ENCODE measurements around the gene CAPN2. TPM values are rescaled to one million over a fixed set of nuclear protein-coding genes. Genes with fewer than 3 reads are reported as not detected.
A peak's percentile ranks its signal among the peaks of the same experiment; 100 is the strongest.

CAPN2 gene
- total RNA-seq, 1 donor from 2014 or later = 431 TPM

- DNase-seq (ENCODE audit: low spot score) = no peak
Measured at GRCh38 chr1:223758734-223759133, 46.4 kb downstream of the CAPN2 start.

GRCh38 chr1:223759273-223759672 is 46.9 kb downstream of the CAPN2 start:
- DNase-seq (ENCODE audit: low spot score) = no peak

DNA sequence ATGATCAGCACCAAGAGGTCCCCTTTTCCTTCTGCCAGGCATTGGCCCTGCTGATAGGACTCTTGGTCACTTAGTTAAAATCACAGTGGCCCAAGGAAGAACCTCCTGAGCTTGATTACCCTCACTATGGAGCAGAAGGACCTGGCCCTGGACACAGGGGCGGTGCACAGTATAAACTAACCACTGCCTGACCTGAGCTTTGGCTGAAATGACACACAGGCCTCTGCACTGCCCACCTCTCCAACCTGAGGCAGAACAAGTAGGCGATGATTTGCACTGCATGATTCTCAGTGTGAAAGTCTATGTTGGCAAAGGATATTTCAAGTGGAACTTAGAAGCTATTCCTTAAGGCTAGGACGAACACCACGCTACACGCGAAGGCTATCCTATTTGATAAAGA is 48.5 kb downstream of the CAPN2 start:
- no peak for DNase-seq (ENCODE audit: low spot score)

DNA sequence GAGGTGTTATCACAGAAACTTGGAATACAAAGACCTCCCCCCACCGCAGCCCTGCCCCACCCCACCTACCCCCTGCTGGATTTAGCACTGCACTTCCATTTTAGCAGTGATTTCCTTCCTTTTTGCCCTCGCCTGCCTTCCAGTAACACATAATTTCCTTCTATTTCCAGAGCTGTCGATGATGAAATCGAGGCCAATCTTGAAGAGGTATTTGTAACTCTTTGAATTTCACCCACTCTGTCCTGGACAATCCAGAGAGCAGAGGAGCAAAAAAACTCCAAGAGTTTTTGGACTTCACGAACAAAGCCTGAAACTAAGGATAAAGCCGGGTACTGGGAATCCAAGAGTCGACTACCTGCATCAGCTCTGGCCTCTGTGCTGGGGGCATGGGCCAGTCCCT is 49.1 kb downstream of the CAPN2 start:
- no peak for DNase-seq (ENCODE audit: low spot score)

DNA sequence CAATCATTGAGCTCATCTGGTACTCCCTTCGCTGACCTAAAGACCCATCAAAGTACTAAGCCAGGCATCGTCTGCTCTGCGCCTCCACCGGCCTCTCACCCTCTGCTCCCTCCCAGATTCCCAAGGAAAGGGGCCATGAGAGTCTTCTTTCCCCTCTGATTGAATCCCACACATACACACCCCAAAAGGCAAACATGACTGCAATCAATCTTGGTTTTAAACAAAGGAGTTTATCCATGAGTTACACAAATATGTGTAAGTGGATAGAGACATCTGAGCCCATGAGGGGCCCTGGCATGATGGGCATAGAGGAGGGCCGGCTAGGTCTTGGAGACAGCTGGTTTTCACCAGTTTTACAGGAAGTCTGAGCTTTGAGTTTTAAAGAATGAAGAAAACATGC is 50.9 kb downstream of the CAPN2 start:
- no peak for DNase-seq (ENCODE audit: low spot score)

DNA sequence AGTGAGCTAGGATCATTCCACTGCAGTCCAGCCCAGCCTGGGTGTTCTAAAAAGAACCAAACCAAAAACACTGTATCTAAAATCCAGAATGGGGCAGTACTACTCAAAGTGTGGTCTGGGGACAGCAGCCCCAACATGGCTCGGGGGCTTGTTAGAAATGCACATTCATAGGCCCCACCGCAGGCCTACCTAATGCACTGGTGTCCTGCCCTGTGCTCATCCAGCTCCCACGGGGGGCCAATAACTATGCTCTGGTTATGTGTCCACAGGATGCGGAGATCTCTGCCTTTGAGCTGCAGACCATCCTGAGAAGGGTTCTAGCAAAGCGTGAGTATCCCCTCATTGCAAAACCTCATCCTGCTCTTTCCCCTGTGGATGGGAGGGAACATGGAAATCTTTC is 51.5 kb downstream of the CAPN2 start:
- DNase-seq (ENCODE audit: low spot score) = no peak

DNA sequence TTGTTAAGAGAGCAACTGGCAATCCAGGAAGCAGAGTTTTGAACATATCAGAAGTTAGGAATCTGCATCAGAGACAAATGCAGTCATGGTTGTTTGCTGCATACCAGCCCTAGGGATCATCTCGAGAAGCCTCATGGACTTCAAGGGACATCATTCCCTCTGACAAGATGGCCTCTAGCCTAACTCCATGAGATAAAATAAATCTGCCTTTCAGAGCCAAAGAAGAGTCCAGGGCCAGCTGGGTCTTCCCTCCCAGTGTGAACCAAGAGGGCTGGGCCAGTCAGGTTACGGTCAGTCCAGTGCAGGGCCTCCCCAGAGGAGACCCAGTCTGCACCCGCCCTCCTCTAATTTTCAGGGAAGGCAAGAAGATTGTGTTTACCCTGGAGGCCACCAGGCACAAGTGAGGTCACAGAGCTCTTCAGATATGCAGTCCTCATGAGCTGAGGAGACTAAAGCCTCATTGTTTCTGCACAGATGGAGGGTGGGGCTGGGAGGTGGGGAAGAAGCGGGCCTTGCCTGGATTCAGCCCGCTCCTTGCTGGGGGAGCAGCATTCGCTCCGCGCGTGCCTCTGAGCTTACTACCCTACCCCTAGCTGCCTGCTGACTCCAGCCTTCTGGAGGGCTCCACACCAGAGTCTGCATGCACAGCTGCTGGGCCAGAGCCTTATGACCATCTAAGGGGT is 52.8 kb downstream of the CAPN2 start:
- peak; percentile 70 for DNase-seq (ENCODE audit: low spot score)

DNA sequence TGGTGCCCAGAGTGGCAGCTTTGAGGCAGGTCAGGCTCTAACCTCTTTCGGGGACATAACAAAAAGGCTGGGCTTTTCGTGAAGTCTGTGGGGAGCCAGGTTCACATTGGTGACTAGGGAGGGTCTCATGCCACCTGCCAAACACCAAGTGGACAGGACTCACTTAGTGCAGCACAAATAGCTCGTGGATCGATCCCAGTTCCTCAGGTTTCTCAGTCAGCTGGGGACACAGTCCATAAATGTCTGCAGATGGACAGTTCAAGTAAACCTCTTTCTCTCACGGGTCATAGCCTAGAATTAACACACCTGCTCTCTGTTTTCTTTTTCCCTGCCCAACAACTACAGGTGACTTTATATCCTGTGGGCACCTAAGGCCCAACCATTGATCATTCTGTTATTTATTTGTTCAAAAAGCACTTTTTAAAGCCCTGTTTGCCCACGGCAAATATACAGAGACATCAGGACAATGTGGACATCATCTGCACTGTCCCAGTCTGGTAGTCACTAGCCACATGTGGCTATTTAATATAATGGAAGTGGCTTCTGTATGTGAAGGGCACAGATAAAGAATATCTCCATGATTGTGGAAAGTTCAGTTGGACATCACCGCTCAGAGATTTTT is 53.5 kb downstream of the CAPN2 start:
- no peak for DNase-seq (ENCODE audit: low spot score)

GRCh38 chr1:223770621-223771315 is 58.4 kb downstream of the CAPN2 start:
- no peak for DNase-seq (ENCODE audit: low spot score)

GRCh38 chr1:223771469-223771813 is 59.1 kb downstream of the CAPN2 start:
- DNase-seq (ENCODE audit: low spot score) = no peak

DNA sequence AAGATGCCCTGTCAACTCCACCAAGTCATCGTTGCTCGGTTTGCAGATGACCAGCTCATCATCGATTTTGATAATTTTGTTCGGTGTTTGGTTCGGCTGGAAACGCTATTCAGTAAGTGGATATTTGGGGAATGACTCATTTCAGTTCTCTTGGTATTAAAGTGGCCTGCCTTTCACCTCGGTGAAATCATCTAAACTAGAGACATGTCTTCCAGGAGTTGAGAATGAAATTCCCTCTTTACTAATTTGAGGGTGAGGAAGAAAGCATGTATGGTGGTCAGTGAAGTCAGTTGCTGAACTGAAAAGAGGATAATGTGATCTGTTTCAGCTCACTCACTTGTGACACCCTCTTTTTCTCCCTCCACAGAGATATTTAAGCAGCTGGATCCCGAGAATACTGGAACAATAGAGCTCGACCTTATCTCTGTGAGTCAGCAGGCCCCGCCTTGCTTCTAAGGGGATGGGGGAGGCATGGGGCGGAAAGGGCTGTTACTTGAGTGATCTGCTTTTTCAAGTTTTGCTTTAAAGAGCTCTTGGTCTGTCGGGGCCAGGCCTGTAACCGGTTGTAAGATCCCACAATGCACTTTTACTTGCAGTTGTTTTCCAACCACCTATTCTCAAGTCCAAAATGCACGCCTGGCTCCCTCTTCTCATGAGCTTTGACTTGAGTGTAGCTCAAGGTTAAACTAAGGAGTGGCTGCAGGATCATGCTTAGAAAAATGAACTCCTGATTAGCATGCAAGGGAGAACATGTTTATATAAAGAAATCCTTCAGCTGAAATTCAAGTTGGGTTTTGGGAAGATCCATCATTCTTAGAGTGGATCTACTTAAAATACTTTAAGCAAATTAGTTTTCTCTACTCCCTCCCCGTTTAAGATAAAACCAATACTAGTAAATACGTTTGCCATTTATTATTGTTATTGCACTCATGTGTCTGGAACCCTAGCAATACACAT is 59.8 kb downstream of the CAPN2 start:
- DNase-seq (ENCODE audit: low spot score) = peak; percentile 54

- no peak for DNase-seq (ENCODE audit: low spot score)
Measured at GRCh38 chr1:223772771-223773160, 60.4 kb downstream of the CAPN2 start.

- no peak for DNase-seq (ENCODE audit: low spot score)
Measured at GRCh38 chr1:223774134-223774814, 61.9 kb downstream of the CAPN2 start.

DNA sequence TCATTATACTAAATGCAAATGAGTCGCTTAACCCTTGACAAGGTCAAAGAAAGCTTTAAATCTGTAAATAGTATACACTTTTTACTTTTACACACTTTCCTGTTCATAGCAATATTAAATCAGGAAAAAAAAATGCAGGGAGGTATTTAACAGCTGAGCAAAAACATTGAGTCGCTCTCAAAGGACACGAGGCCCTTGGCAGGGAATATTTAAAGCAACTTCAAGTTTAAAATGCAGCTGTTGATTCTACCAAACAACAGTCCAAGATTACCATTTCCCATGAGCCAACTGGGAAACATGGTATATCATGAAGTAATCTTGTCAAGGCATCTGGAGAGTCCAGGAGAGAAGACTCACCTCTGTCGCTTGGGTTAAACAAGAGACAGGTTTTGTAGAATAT is 62.7 kb downstream of the CAPN2 start:
- no peak for DNase-seq (ENCODE audit: low spot score)

- no peak for DNase-seq (ENCODE audit: low spot score)
Measured at GRCh38 chr1:223775711-223776074, 63.4 kb downstream of the CAPN2 start.

GRCh38 chr1:223776075-223776814 is 63.9 kb downstream of the CAPN2 start:
- DNase-seq (ENCODE audit: low spot score) = peak; percentile 47

- no peak for DNase-seq (ENCODE audit: low spot score)
Measured at GRCh38 chr1:223776826-223777454, 64.6 kb downstream of the CAPN2 start.

GRCh38 chr1:223780318-223780717 is 68.0 kb downstream of the CAPN2 start:
- DNase-seq (ENCODE audit: low spot score) = no peak

DNA sequence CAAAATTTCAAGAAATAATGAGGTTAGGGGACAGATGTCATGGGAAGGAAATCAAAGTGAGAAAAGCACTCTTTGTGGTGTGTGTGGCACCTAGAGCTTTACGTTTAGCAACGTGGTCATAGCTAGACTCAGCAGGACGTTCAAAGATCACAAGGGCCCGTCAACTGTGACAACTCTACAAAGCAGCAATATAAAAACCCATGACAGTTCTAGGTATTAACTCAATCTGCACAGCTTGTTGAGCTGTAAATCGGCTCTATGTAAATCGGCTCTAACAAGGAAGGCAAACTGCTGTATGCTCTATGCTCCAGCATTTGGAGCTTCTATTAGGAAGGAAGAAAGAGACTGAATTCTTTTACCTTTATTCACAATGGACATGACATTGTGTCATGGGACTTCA is 68.6 kb downstream of the CAPN2 start:
- DNase-seq (ENCODE audit: low spot score) = no peak

- no peak for DNase-seq (ENCODE audit: low spot score)
Measured at GRCh38 chr1:223783676-223784075, 71.3 kb downstream of the CAPN2 start.

Data from mucosa of gallbladder (tissue), 1 donor.